Measurements from ENCODE around the gene ATP10A. TPM values are rescaled to one million over a fixed set of nuclear protein-coding genes. Genes with fewer than 3 reads are reported as not detected.
"Not testable (repeated sequence)": the region's sequence is repeated elsewhere in the genome, so short reads cannot be mapped to it uniquely, and the experiment has no call there.

The ATP10A gene
- total RNA-seq, 1 experiment from 2014 or later = not detected

DNA sequence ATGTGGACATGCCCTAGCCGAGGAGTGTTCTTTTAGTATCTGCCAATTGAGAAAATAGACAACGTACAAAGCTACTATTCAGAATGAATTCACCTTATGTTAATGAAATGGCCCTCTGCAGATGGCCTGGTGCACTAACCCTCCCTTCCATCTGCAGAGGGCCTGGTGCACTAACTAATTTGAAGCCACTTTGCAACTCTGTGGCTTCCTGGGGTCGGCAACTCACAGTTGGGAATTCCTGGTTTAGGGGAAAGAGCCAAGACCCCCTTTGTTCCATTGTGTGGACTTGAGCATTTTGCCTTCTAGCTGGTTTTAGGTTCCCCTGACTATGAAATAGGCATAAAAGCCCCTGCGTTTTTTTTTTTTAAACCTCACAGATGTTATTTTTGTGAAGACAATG lies 220.0 kb downstream of the ATP10A start:
- CTCF ChIA-PET = interaction anchor here (0.6 kb wide), 1 partner anchor 1848 kb away, joined by 7 read pairs; no protein-coding TSS in a partner anchor
- BruUV-seq (replicated peaks) = no TSS peak
- Mint-ChIP-seq H3K36me3 (ENCODE audit: insufficient read depth, unreplicated experiment) (no peaks in the 10 kb centered on the region), H3K27me3 (ENCODE audit: insufficient read depth, unreplicated experiment) (no peaks in the 10 kb centered on the region), H3K4me1 (ENCODE audit: insufficient read depth, unreplicated experiment) (no peaks in the 10 kb centered on the region), H3K9me3 (ENCODE audit: unreplicated experiment) (peaks cover 37% of the 10 kb centered on the region), H3K4me3 (ENCODE audit: unreplicated experiment) (no peak overlapping the region), H3K27ac (ENCODE audit: low read depth, unreplicated experiment) (no peak overlapping the region)
- DNase-seq (ENCODE audit: unreplicated experiment) = no peak
- POLR2A ChIA-PET = no interaction called here
- TF ChIP-seq, protein P1, sequence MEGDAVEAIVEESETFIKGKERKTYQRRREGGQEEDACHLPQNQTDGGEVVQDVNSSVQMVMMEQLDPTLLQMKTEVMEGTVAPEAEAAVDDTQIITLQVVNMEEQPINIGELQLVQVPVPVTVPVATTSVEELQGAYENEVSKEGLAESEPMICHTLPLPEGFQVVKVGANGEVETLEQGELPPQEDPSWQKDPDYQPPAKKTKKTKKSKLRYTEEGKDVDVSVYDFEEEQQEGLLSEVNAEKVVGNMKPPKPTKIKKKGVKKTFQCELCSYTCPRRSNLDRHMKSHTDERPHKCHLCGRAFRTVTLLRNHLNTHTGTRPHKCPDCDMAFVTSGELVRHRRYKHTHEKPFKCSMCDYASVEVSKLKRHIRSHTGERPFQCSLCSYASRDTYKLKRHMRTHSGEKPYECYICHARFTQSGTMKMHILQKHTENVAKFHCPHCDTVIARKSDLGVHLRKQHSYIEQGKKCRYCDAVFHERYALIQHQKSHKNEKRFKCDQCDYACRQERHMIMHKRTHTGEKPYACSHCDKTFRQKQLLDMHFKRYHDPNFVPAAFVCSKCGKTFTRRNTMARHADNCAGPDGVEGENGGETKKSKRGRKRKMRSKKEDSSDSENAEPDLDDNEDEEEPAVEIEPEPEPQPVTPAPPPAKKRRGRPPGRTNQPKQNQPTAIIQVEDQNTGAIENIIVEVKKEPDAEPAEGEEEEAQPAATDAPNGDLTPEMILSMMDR (IDR thresholded peaks at IDR 0.05; ENCODE audit: unreplicated experiment) = no peak
- intact Hi-C loops (cut with micrococcal nuclease) = no loop called here

DNA sequence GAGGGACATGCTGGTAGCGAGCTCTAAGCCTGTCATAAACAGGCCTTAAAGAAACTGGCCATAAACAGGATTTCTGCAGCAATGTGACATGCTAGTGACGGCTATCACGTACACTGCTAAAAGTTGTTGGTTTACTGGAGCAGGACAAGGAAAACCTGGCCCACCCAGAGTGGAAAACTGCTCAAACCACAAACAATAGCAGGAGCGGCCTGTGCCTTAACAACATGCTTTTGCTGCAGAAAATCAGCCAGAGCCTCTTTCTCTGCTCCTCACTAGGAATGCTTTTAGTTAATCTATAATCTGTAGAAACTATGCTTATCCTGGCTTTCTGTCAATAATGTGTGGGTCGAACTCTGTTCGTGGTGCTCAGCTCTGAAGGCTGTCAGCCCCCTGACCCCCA lies 221.4 kb downstream of the ATP10A start:
- H3K4me3 Mint-ChIP-seq (ENCODE audit: unreplicated experiment) = no peak overlapping the region
- no TSS peak for BruUV-seq (replicated peaks)
- no peak for DNase-seq (ENCODE audit: unreplicated experiment)
- CTCF ChIA-PET = interaction anchor here (0.6 kb wide), 1 partner anchor 9 kb away, joined by 4 read pairs; no protein-coding TSS in a partner anchor
- POLR2A ChIA-PET = no interaction called here
- TF ChIP-seq, protein P1 (IDR thresholded peaks at IDR 0.05; ENCODE audit: unreplicated experiment) = no peak
- H3K36me3 Mint-ChIP-seq (ENCODE audit: insufficient read depth, unreplicated experiment) = no peaks in the 10 kb centered on the region
- no peaks in the 10 kb centered on the region for H3K4me1 Mint-ChIP-seq (ENCODE audit: insufficient read depth, unreplicated experiment)
- no peaks in the 10 kb centered on the region for H3K27me3 Mint-ChIP-seq (ENCODE audit: insufficient read depth, unreplicated experiment)
- H3K27ac Mint-ChIP-seq (ENCODE audit: low read depth, unreplicated experiment) = no peak overlapping the region
- peaks cover 37% of the 10 kb centered on the region for H3K9me3 Mint-ChIP-seq (ENCODE audit: unreplicated experiment)
- intact Hi-C loops (cut with micrococcal nuclease) = no loop called here

DNA sequence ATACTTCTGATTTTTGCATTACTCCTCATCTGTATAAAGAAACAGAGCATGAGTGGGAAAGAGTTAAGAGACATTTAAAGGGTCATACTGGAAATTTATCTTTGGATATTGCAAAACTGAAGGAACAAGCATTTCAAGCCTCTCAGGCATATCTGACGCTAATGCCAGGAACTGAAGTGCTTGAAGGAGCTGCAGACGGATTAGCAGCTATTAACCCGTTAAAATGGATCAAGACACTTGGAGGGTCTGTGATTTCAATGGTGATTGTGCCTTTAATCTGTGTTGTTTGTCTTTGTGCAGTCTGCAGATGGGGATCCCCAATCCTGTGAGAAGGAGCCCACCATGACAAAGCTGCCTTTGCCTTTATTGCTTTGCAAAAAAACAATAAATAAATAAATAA lies 221.8 kb downstream of the ATP10A start:
- Mint-ChIP-seq H3K27me3 (ENCODE audit: insufficient read depth, unreplicated experiment) (no peaks in the 10 kb centered on the region), H3K9me3 (ENCODE audit: unreplicated experiment) (peaks cover 40% of the 10 kb centered on the region), H3K36me3 (ENCODE audit: insufficient read depth, unreplicated experiment) (no peaks in the 10 kb centered on the region), H3K4me3 (ENCODE audit: unreplicated experiment) (no peak overlapping the region), H3K4me1 (ENCODE audit: insufficient read depth, unreplicated experiment) (no peaks in the 10 kb centered on the region), H3K27ac (ENCODE audit: low read depth, unreplicated experiment) (no peak overlapping the region)
- no peak for DNase-seq (ENCODE audit: unreplicated experiment)
- intact Hi-C loops (cut with micrococcal nuclease) = no loop called here
- TF ChIP-seq, protein P1 (IDR thresholded peaks at IDR 0.05; ENCODE audit: unreplicated experiment) = no peak
- CTCF ChIA-PET = no interaction called here
- no TSS peak for BruUV-seq (replicated peaks)
- POLR2A ChIA-PET = no interaction called here

DNA sequence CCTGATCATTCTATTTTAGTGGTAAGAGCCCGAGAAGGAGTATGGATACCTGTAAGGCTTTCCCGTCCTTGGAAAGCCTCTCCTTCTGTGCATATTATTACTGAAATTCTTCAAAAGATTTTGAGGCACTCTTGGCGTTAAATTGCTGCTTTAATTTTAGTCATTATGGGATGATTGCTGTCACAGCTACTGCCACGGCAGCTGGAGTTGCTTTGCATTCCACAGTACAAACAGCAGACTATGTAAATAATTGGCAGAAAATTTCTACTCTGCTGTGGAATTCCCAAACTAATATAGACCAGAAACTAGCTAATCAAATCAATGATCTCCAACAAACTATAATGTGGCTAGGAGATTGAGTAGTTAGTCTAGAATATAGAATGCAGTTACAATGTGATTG lies 222.2 kb downstream of the ATP10A start:
- H3K27ac Mint-ChIP-seq (ENCODE audit: low read depth, unreplicated experiment); intact Hi-C loops (cut with micrococcal nuclease); CTCF ChIA-PET; BruUV-seq (replicated peaks); H3K36me3 Mint-ChIP-seq (ENCODE audit: insufficient read depth, unreplicated experiment); DNase-seq (ENCODE audit: unreplicated experiment); H3K27me3 Mint-ChIP-seq (ENCODE audit: insufficient read depth, unreplicated experiment); H3K4me1 Mint-ChIP-seq (ENCODE audit: insufficient read depth, unreplicated experiment); POLR2A ChIA-PET; H3K4me3 Mint-ChIP-seq (ENCODE audit: unreplicated experiment): not testable (repeated sequence)
- peaks cover 36% of the 10 kb centered on the region for H3K9me3 Mint-ChIP-seq (ENCODE audit: unreplicated experiment)

DNA sequence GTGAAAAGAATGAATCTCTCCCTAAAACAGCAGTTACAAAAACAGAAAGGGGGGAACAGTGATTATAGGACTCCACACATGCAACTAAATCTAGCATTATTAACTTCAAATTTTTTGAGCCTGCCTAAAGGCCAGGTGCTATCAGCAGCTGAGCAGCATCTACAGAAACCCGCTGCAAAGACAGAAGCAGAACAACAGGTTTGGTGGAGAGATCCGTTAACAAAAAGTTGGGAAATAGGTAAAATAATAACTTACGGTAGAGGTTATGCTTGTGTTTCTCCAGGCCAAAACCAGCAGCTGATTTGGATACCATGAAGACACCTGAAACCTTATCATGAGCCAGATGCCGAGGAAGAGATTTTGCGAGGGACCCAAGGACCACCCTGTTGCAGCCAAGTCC lies 222.7 kb downstream of the ATP10A start:
- no peak for DNase-seq (ENCODE audit: unreplicated experiment)
- intact Hi-C loops (cut with micrococcal nuclease) = no loop called here
- POLR2A ChIA-PET = no interaction called here
- H3K36me3 Mint-ChIP-seq (ENCODE audit: insufficient read depth, unreplicated experiment) = no peaks in the 10 kb centered on the region
- no peak overlapping the region for H3K27ac Mint-ChIP-seq (ENCODE audit: low read depth, unreplicated experiment)
- TF ChIP-seq, protein P1 (IDR thresholded peaks at IDR 0.05; ENCODE audit: unreplicated experiment) = no peak
- H3K27me3 Mint-ChIP-seq (ENCODE audit: insufficient read depth, unreplicated experiment) = no peaks in the 10 kb centered on the region
- peaks cover 34% of the 10 kb centered on the region for H3K9me3 Mint-ChIP-seq (ENCODE audit: unreplicated experiment)
- BruUV-seq (replicated peaks) = no TSS peak
- no peak overlapping the region for H3K4me3 Mint-ChIP-seq (ENCODE audit: unreplicated experiment)
- CTCF ChIA-PET = no interaction called here
- no peaks in the 10 kb centered on the region for H3K4me1 Mint-ChIP-seq (ENCODE audit: insufficient read depth, unreplicated experiment)

DNA sequence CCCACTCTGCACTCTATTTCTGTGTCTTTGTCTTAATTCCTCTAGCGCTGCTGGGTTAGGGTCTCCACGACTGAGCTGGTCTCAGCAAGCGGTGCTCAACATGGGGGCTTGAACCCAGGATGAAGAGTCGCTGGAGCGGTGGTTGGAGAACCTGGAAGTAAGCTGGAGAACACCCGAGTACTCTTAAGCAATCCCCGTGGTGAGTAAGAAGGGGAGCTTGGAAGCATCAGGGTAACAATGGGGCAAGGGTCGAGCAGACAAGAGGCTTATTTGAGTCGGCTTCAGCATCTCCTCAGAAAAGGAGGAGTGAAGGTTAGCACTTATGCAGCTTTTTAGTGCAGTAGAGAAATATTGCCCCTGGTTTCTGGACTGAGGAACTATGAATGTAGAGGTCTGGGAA lies 226.6 kb downstream of the ATP10A start:
- H3K27ac Mint-ChIP-seq (ENCODE audit: low read depth, unreplicated experiment); H3K4me3 Mint-ChIP-seq (ENCODE audit: unreplicated experiment); POLR2A ChIA-PET; H3K36me3 Mint-ChIP-seq (ENCODE audit: insufficient read depth, unreplicated experiment); CTCF ChIA-PET; intact Hi-C loops (cut with micrococcal nuclease); BruUV-seq (replicated peaks); H3K4me1 Mint-ChIP-seq (ENCODE audit: insufficient read depth, unreplicated experiment); H3K27me3 Mint-ChIP-seq (ENCODE audit: insufficient read depth, unreplicated experiment); DNase-seq (ENCODE audit: unreplicated experiment): not testable (repeated sequence)
- peaks cover 13% of the 10 kb centered on the region for H3K9me3 Mint-ChIP-seq (ENCODE audit: unreplicated experiment)
